ENCODE results near the gene ERGIC2.

The ERGIC2 gene

DNA sequence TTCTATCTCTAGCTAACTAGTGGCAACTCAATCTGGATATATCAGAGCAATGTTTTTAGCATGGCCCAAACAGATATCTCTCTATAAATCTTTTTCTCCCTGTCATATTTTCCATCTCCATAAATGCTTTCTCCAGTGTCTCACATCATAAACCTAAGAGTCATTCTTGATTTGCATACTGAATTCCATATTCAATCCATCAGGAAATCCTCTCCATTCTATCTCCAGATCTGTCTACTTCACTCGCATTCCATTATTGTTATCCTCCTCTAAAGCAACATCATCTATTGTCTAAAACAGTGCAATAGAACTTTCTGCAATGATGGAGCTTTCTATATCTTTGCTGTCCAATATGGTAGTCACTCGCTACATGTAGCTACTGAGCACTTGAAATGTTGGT, 45.5 kb upstream of the ERGIC2 start:
- Histone ChIP-seq H3K4me1 (ENCODE audit: control insufficient read depth, insufficient read depth, low read length) (no peaks in the 10 kb centered on the region), H3K4me3 (ENCODE audit: low read depth, low read length) (no peak overlapping the region), H3K9me3 (ENCODE audit: control insufficient read depth, insufficient read depth, low read depth, low read length) (no peaks in the 10 kb centered on the region), H3K27ac (ENCODE audit: extremely low read depth, low read depth, low read length) (no peak overlapping the region), H3K36me3 (ENCODE audit: control insufficient read depth in 2 of 2, insufficient read depth in 1 of 2, low read length in 2 of 2) (no peaks in the 10 kb centered on the region)
- ChIA-PET CTCF (interaction anchor here (0.7 to 1.4 kb wide), 2 partner anchors 10 to 397 kb away, joined by 3 read pairs; no protein-coding TSS in a partner anchor), POLR2A (no interaction called here)
- TF ChIP-seq BCL6B (tag by site-specific recombination; IDR thresholded peaks at IDR 0.05): no peak
- TF ChIP-seq GLIS1 (tag by site-specific recombination; IDR thresholded peaks at IDR 0.05): no peak
- TF ChIP-seq ZBTB8A (tag by site-specific recombination; IDR thresholded peaks at IDR 0.05): no peak

DNA sequence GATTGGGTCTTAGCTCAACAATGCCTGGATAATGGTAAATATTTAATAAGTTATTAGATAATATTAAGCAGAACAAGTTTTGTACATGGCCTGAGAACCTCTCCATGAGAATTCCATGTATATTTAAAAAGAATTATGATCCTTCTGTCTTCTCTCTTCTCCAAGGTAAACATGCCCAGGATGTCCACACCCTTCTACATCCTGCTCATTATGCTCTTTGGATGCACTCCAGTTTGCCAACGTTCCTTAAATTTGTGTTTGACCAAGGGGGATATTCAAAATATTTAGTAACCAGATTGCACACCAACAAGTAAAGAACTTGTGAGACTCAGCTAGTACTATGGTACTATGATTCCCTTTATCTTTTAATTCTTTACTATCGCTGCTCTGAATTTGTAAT, 44.8 kb upstream of the ERGIC2 start:
- Histone ChIP-seq H3K9me3 (ENCODE audit: control insufficient read depth, insufficient read depth, low read depth, low read length) (no peaks in the 10 kb centered on the region), H3K4me3 (ENCODE audit: low read depth, low read length) (no peak overlapping the region), H3K36me3 (ENCODE audit: control insufficient read depth in 2 of 2, insufficient read depth in 1 of 2, low read length in 2 of 2) (no peaks in the 10 kb centered on the region), H3K27ac (ENCODE audit: extremely low read depth, low read depth, low read length) (no peak overlapping the region), H3K4me1 (ENCODE audit: control insufficient read depth, insufficient read depth, low read length) (no peaks in the 10 kb centered on the region)
- ChIA-PET CTCF (interaction anchor here (1.4 kb wide), 1 partner anchor 9 kb away, joined by 3 read pairs; no protein-coding TSS in a partner anchor), POLR2A (no interaction called here)
- no peak for TF ChIP-seq TCF7L2 (IDR thresholded peaks at IDR 0.05; ENCODE audit: borderline replicate concordance, low read depth, low read length)
- TF ChIP-seq ZFP41 (tag by site-specific recombination; IDR thresholded peaks at IDR 0.05; ENCODE audit: borderline replicate concordance): no peak
- no peak for TF ChIP-seq ZNF514 (tag by site-specific recombination; IDR thresholded peaks at IDR 0.05)
- TF ChIP-seq OSR2 (tag by site-specific recombination; IDR thresholded peaks at IDR 0.05): no peak
- TF ChIP-seq GFI1B (tag by site-specific recombination; IDR thresholded peaks at IDR 0.05): no peak
- no peak for TF ChIP-seq ZFP37 (tag by site-specific recombination; IDR thresholded peaks at IDR 0.05)

DNA sequence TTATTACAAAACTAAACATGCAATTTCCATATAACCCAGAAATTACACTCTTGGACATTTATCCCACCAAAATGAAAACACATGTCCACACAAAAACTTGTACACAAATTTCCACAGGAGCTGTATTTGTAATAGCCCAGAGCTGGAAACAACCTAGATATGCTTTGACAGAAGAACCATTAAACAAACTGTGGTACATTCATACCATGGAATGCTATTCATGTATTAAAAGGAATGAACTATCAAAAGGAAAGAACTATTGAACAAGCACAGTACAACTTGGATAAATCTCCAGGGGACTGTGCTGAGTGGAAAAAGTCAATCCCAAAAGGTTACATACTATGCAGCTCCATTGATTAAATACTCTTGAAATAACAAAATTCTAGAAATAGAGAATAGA, 35.8 kb upstream of the ERGIC2 start:
- no peaks in the 10 kb centered on the region for H3K36me3 ChIP-seq (ENCODE audit: control insufficient read depth in 2 of 2, insufficient read depth in 1 of 2, low read length in 2 of 2)
- POLR2A ChIA-PET: no interaction called here
- H3K4me1 ChIP-seq (ENCODE audit: control insufficient read depth, insufficient read depth, low read length): no peaks in the 10 kb centered on the region
- H3K9me3 ChIP-seq (ENCODE audit: control insufficient read depth, insufficient read depth, low read depth, low read length): no peaks in the 10 kb centered on the region
- CTCF ChIA-PET: interaction anchor here (1.3 kb wide), 1 partner anchor 10 kb away, joined by 3 read pairs; no protein-coding TSS in a partner anchor
- TF ChIP-seq, protein P1, sequence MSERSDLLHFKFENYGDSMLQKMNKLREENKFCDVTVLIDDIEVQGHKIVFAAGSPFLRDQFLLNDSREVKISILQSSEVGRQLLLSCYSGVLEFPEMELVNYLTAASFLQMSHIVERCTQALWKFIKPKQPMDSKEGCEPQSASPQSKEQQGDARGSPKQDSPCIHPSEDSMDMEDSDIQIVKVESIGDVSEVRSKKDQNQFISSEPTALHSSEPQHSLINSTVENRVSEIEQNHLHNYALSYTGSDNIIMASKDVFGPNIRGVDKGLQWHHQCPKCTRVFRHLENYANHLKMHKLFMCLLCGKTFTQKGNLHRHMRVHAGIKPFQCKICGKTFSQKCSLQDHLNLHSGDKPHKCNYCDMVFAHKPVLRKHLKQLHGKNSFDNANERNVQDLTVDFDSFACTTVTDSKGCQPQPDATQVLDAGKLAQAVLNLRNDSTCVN (tag by site-specific recombination; optimal IDR thresholded peaks at IDR 0.05): no peak
- TF ChIP-seq ZNF292 (tag by site-specific recombination; IDR thresholded peaks at IDR 0.05; ENCODE audit: borderline replicate concordance, low read depth) (no peak), YY1 (tag by site-specific recombination; IDR thresholded peaks at IDR 0.05) (no peak), GFI1B (tag by site-specific recombination; IDR thresholded peaks at IDR 0.05) (no peak), PRDM1 (tag by site-specific recombination; IDR thresholded peaks at IDR 0.05) (no peak), ZNF324 (tag by site-specific recombination; IDR thresholded peaks at IDR 0.05) (no peak), ZNF837 (tag by site-specific recombination; IDR thresholded peaks at IDR 0.05) (no peak), ZNF184 (tag by site-specific recombination; IDR thresholded peaks at IDR 0.05) (no peak), ZNF146 (tag by site-specific recombination; IDR thresholded peaks at IDR 0.05) (no peak), ZNF830 (tag by site-specific recombination; IDR thresholded peaks at IDR 0.05; ENCODE audit: low read depth) (no peak), ZNF48 (tag by site-specific recombination; IDR thresholded peaks at IDR 0.05) (no peak)
- TF ChIP-seq, protein P2, sequence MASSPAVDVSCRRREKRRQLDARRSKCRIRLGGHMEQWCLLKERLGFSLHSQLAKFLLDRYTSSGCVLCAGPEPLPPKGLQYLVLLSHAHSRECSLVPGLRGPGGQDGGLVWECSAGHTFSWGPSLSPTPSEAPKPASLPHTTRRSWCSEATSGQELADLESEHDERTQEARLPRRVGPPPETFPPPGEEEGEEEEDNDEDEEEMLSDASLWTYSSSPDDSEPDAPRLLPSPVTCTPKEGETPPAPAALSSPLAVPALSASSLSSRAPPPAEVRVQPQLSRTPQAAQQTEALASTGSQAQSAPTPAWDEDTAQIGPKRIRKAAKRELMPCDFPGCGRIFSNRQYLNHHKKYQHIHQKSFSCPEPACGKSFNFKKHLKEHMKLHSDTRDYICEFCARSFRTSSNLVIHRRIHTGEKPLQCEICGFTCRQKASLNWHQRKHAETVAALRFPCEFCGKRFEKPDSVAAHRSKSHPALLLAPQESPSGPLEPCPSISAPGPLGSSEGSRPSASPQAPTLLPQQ (tag by site-specific recombination; IDR thresholded peaks at IDR 0.05): no peak
- TF ChIP-seq, protein P3, sequence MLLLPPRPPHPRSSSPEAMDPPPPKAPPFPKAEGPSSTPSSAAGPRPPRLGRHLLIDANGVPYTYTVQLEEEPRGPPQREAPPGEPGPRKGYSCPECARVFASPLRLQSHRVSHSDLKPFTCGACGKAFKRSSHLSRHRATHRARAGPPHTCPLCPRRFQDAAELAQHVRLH (tag by site-specific recombination; IDR thresholded peaks at IDR 0.05): no peak
- H3K4me3 ChIP-seq (ENCODE audit: low read depth, low read length): no peak overlapping the region
- H3K27ac ChIP-seq (ENCODE audit: extremely low read depth, low read depth, low read length): no peak overlapping the region
